HepG2 (cell line): ENCODE results near the gene MGAT1.

Source experiments
- MEIS1 ChIP-seq: sonication (generic); formaldehyde crosslinking; IDR thresholded peaks from 2 replicates; pipeline ENCODE4 v1.9.0; 2021; ENCODE audit warnings: mild to moderate bottlenecking, missing genetic modification reagents, moderate library complexity, borderline replicate concordance
- RFX3 ChIP-seq: IDR thresholded peaks from 2 replicates; pipeline ENCODE4 v1.6.1; 2016; ENCODE audit warnings: missing biosample characterization, missing genetic modification reagents
- ZNF230 ChIP-seq: sonication (generic); formaldehyde crosslinking; IDR thresholded peaks from 2 replicates; pipeline ENCODE4 v1.4.0; 2020; ENCODE audit warnings: mild to moderate bottlenecking, missing genetic modification reagents
- TF ChIP-seq, protein P1 (sequence below): sonication (generic); formaldehyde crosslinking; IDR thresholded peaks from 2 replicates; pipeline ENCODE4 v1.5.0; 2020; ENCODE audit warnings: mild to moderate bottlenecking, missing genetic modification reagents, moderate library complexity

DNA sequence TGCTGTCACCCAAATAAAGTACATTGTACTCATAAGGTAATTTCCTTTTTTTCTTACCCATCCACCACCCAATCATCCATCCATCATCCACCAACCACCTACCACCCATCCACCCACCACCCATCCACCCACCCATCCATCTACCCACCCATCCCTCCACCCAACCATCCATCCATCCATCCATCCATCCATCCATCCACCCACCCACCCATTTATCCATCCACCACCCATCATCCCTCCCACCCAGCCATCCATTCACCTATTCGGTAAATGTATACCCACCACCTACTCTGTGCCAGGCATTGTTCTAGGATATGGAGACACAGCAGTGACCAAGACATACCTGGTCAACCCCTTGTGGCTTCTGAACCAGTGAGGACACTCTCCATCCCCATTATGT is 25.1 kb downstream of the MGAT1 start:
- TF ChIP-seq MEIS1 (CRISPR knock-in tag): no peak
- no peak for TF ChIP-seq RFX3 (CRISPR knock-in tag)
- TF ChIP-seq, protein P1, sequence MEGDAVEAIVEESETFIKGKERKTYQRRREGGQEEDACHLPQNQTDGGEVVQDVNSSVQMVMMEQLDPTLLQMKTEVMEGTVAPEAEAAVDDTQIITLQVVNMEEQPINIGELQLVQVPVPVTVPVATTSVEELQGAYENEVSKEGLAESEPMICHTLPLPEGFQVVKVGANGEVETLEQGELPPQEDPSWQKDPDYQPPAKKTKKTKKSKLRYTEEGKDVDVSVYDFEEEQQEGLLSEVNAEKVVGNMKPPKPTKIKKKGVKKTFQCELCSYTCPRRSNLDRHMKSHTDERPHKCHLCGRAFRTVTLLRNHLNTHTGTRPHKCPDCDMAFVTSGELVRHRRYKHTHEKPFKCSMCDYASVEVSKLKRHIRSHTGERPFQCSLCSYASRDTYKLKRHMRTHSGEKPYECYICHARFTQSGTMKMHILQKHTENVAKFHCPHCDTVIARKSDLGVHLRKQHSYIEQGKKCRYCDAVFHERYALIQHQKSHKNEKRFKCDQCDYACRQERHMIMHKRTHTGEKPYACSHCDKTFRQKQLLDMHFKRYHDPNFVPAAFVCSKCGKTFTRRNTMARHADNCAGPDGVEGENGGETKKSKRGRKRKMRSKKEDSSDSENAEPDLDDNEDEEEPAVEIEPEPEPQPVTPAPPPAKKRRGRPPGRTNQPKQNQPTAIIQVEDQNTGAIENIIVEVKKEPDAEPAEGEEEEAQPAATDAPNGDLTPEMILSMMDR: no peak
- TF ChIP-seq ZNF230 (CRISPR knock-in tag): no peak
